ENCODE results near the gene AHCTF1. TPM values are rescaled to one million over a fixed set of nuclear protein-coding genes. Genes with fewer than 3 reads are reported as not detected.

The AHCTF1 gene
- 100 to 1,000 TPM in 1 of 4 donors, 10 to 100 TPM in 3; 32.2 to 106 (median 38.2) TPM for total RNA-seq

- H3K4me3 ChIP-seq, result peak within 1 kb of the TSS; percentile 93
Observed at GRCh38 chr1:246931549-246932365, at the start of gene AHCTF1. Gene AHCTF1, minus strand, starts transcription at chr1:246931948. Its CDS starts 13,578 bp downstream, at chr1:246918370.

GRCh38 chr1:246978785-246979184 is 47.0 kb upstream of the AHCTF1 start:
- WGBS, result 98% methylated on average over 6 of the region's 6 CpGs
- Histone ChIP-seq H3K27ac (no peak overlapping the region), H3K4me1 (no peaks in the 10 kb centered on the region), H3K9me3 (peaks cover 28% of the 10 kb centered on the region), H3K27me3 (no peaks in the 10 kb centered on the region), H3K36me3 (no peaks in the 10 kb centered on the region), H3K4me3 (no peak overlapping the region)
- TF ChIP-seq EP300 (IDR thresholded peaks at IDR 0.05) (no peak), CTCF (IDR thresholded peaks at IDR 0.05) (no peak), POLR2AphosphoS5 (IDR thresholded peaks at IDR 0.05) (no peak), POLR2A (IDR thresholded peaks at IDR 0.05) (no peak)
- no peak for DNase-seq (ENCODE audit: low spot score in 2 of 2)

More at GRCh38 chr1:246931549-246932365, at the start of gene AHCTF1:
- H3K36me3 ChIP-seq, result peaks cover 5% of the 10 kb centered on the region
- peaks cover 18% of the 10 kb centered on the region for H3K4me1 ChIP-seq
- no peaks in the 10 kb centered on the region for H3K9me3 ChIP-seq
- H3K27ac ChIP-seq, result peak within 1 kb of the TSS; percentile 99
- TF ChIP-seq EP300 (IDR thresholded peaks at IDR 0.05) (no peak), CTCF (IDR thresholded peaks at IDR 0.05) (no peak), POLR2AphosphoS5 (IDR thresholded peaks at IDR 0.05) (peak; percentile 74 to 96 (median 93)), POLR2A (IDR thresholded peaks at IDR 0.05) (peak; percentile 90 to 96)
- WGBS, result under 1% methylated on average over 58 of the region's 90 CpGs
- peak; percentile 98 for DNase-seq (ENCODE audit: low spot score in 2 of 2)
- H3K27me3 ChIP-seq, result no peaks in the 10 kb centered on the region

GRCh38 chr1:246978281-246978680 is 46.5 kb upstream of the AHCTF1 start:
- TF ChIP-seq POLR2AphosphoS5 (IDR thresholded peaks at IDR 0.05) (no peak), CTCF (IDR thresholded peaks at IDR 0.05) (no peak), EP300 (IDR thresholded peaks at IDR 0.05) (no peak), POLR2A (IDR thresholded peaks at IDR 0.05) (no peak)
- peaks cover 23% of the 10 kb centered on the region for H3K9me3 ChIP-seq
- no peak for DNase-seq (ENCODE audit: low spot score in 2 of 2)
- H3K27ac ChIP-seq, result no peak overlapping the region
- WGBS, result 92% methylated on average over 2 of the region's 2 CpGs
- H3K36me3 ChIP-seq, result no peaks in the 10 kb centered on the region
- H3K4me3 ChIP-seq, result no peak overlapping the region
- no peaks in the 10 kb centered on the region for H3K4me1 ChIP-seq
- no peaks in the 10 kb centered on the region for H3K27me3 ChIP-seq

GRCh38 chr1:246971969-246972368 is 40.2 kb upstream of the AHCTF1 start:
- no peaks in the 10 kb centered on the region for H3K4me1 ChIP-seq
- no peak for DNase-seq (ENCODE audit: low spot score in 2 of 2)
- no peak overlapping the region for H3K27ac ChIP-seq
- no peaks in the 10 kb centered on the region for H3K27me3 ChIP-seq
- H3K9me3 ChIP-seq, result peaks cover 6% of the 10 kb centered on the region
- TF ChIP-seq POLR2AphosphoS5 (IDR thresholded peaks at IDR 0.05) (no peak), POLR2A (IDR thresholded peaks at IDR 0.05) (no peak), EP300 (IDR thresholded peaks at IDR 0.05) (no peak), CTCF (IDR thresholded peaks at IDR 0.05) (no peak)
- no peaks in the 10 kb centered on the region for H3K36me3 ChIP-seq
- H3K4me3 ChIP-seq, result no peak overlapping the region
- WGBS, result 99% methylated on average over 7 of the region's 7 CpGs

- peaks cover 6% of the 10 kb centered on the region for H3K9me3 ChIP-seq
- 86% methylated on average over 12 of the region's 12 CpGs for WGBS
- no peaks in the 10 kb centered on the region for H3K4me1 ChIP-seq
- H3K36me3 ChIP-seq, result no peaks in the 10 kb centered on the region
- DNase-seq (ENCODE audit: low spot score in 2 of 2), result no peak
- no peak overlapping the region for H3K4me3 ChIP-seq
- no peak overlapping the region for H3K27ac ChIP-seq
- TF ChIP-seq CTCF (IDR thresholded peaks at IDR 0.05) (peak in 1 of 2 donors; percentile 69), EP300 (IDR thresholded peaks at IDR 0.05) (no peak), POLR2AphosphoS5 (IDR thresholded peaks at IDR 0.05) (no peak), POLR2A (IDR thresholded peaks at IDR 0.05) (no peak)
- no peaks in the 10 kb centered on the region for H3K27me3 ChIP-seq
Observed at GRCh38 chr1:246971090-246971721, 39.5 kb upstream of the AHCTF1 start.

All from suprapubic skin (tissue), 4 donors.